ENCODE data around the gene CASQ2. TPM values are rescaled to one million over a fixed set of nuclear protein-coding genes. Genes with fewer than 3 reads are reported as not detected.
A peak's percentile ranks its signal among the peaks of the same experiment; 100 is the strongest.

Gene CASQ2
- total RNA-seq, 1 donor from 2014 or later: not detected

- no peaks in the 10 kb centered on the region for H3K9me3 Mint-ChIP-seq (ENCODE audit: unreplicated experiment)
- peak overlapping the region; percentile 83 for H3K27ac Mint-ChIP-seq (ENCODE audit: unreplicated experiment)
- peak overlapping the region; percentile 14 for H3K4me3 Mint-ChIP-seq (ENCODE audit: unreplicated experiment)
- DNase-seq (ENCODE audit: low spot score): no peak
- H3K27me3 Mint-ChIP-seq (ENCODE audit: unreplicated experiment): peaks cover 3% of the 10 kb centered on the region
- no peak for TF ChIP-seq CTCF (IDR thresholded peaks at IDR 0.05; ENCODE audit: unreplicated experiment)
- H3K4me1 Mint-ChIP-seq (ENCODE audit: unreplicated experiment): peaks cover 5% of the 10 kb centered on the region
- H3K36me3 Mint-ChIP-seq (ENCODE audit: low read depth, unreplicated experiment): peaks cover 16% of the 10 kb centered on the region
Measured at GRCh38 chr1:115676498-115677181, 91.9 kb downstream of the CASQ2 start.

GRCh38 chr1:115672224-115673009 is 96.1 kb downstream of the CASQ2 start:
- no peak for TF ChIP-seq CTCF (IDR thresholded peaks at IDR 0.05; ENCODE audit: unreplicated experiment)
- Mint-ChIP-seq H3K9me3 (ENCODE audit: unreplicated experiment) (no peaks in the 10 kb centered on the region), H3K4me3 (ENCODE audit: unreplicated experiment) (no peak overlapping the region), H3K36me3 (ENCODE audit: low read depth, unreplicated experiment) (peaks cover 14% of the 10 kb centered on the region), H3K4me1 (ENCODE audit: unreplicated experiment) (peaks cover 5% of the 10 kb centered on the region), H3K27ac (ENCODE audit: unreplicated experiment) (no peak overlapping the region), H3K27me3 (ENCODE audit: unreplicated experiment) (peaks cover 3% of the 10 kb centered on the region)
- DNase-seq (ENCODE audit: low spot score): no peak

- Mint-ChIP-seq H3K9me3 (ENCODE audit: unreplicated experiment) (no peaks in the 10 kb centered on the region), H3K4me1 (ENCODE audit: unreplicated experiment) (peaks cover 3% of the 10 kb centered on the region), H3K27ac (ENCODE audit: unreplicated experiment) (no peak overlapping the region), H3K4me3 (ENCODE audit: unreplicated experiment) (no peak overlapping the region), H3K27me3 (ENCODE audit: unreplicated experiment) (peaks cover 3% of the 10 kb centered on the region), H3K36me3 (ENCODE audit: low read depth, unreplicated experiment) (peaks cover 17% of the 10 kb centered on the region)
- no peak for TF ChIP-seq CTCF (IDR thresholded peaks at IDR 0.05; ENCODE audit: unreplicated experiment)
- no peak for DNase-seq (ENCODE audit: low spot score)
Measured at GRCh38 chr1:115671176-115671934, 97.2 kb downstream of the CASQ2 start.

GRCh38 chr1:115670476-115671175 is 97.9 kb downstream of the CASQ2 start:
- H3K4me3 Mint-ChIP-seq (ENCODE audit: unreplicated experiment): no peak overlapping the region
- H3K27ac Mint-ChIP-seq (ENCODE audit: unreplicated experiment): no peak overlapping the region
- DNase-seq (ENCODE audit: low spot score): no peak
- H3K36me3 Mint-ChIP-seq (ENCODE audit: low read depth, unreplicated experiment): peaks cover 22% of the 10 kb centered on the region
- H3K27me3 Mint-ChIP-seq (ENCODE audit: unreplicated experiment): no peaks in the 10 kb centered on the region
- no peaks in the 10 kb centered on the region for H3K4me1 Mint-ChIP-seq (ENCODE audit: unreplicated experiment)
- no peak for TF ChIP-seq CTCF (IDR thresholded peaks at IDR 0.05; ENCODE audit: unreplicated experiment)
- H3K9me3 Mint-ChIP-seq (ENCODE audit: unreplicated experiment): no peaks in the 10 kb centered on the region

Data from endothelial cell (in vitro differentiated cells).